Kidney epithelial cell (primary cell): ENCODE data around the gene USHBP1. TPM values are rescaled to one million over a fixed set of nuclear protein-coding genes. Genes with fewer than 3 reads are reported as not detected.
"Not testable (repeated sequence)": the region's sequence is repeated elsewhere in the genome, so short reads cannot be mapped to it uniquely, and the experiment has no call there.

Experiments
- DNase-seq: peaks from one replicate; pipeline ENCODE4 v3.0.0-alpha.2; 2010; ENCODE audit warnings: low read depth
- H3K27me3 ChIP-seq: 2 replicates; pipeline ENCODE4 v1.6.0; 2011; ENCODE audit warnings: low read length; ENCODE audit not compliant: control insufficient read depth, insufficient read depth
- H3K36me3 ChIP-seq: 2 replicates; pipeline ENCODE4 v1.5.1; 2011; ENCODE audit warnings: low read length; ENCODE audit not compliant: control insufficient read depth, insufficient read depth
- H3K4me3 ChIP-seq: 2 replicates; pipeline ENCODE4 v1.5.1; 2011; ENCODE audit warnings: low read depth, mild to moderate bottlenecking, control low read depth, low read length
- total RNA-seq: library from RNA; depleted of rRNA; stranded (reverse); fragments of >200 nt; gene quantifications from 2 replicates; pipeline ENCODE4 v1.2.3, GENCODE V29; 2015
- TF ChIP-seq, protein P1 (sequence below): IDR thresholded peaks from 2 replicates; pipeline ENCODE4 v1.5.1; 2011; ENCODE audit warnings: mild to moderate bottlenecking, moderate library complexity, low read length, control low read depth, inconsistent platforms; ENCODE audit not compliant: insufficient read depth, poor library complexity, severe bottlenecking

The USHBP1 gene
- total RNA-seq, 1 donor from 2014 or later, result 0.29 TPM

DNA sequence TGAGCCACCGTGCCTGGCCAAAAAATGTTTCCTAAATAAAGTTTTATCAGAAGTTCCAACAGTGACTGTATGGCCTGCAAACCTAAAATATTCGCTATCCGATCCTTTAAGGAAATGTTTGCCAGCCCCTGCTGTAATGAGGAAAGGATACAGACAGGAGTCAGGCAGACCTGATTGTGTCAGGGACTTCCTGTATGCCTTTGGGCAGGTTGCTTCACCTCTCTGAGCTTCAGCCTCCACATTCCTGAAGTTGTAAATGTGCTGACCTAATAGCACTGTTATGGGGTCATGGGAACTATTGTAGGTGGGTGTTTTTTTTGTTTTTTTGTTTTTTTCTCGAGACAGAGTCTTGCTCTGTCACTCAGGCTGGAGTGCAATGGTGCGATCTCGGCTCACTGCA, 32.4 kb upstream of the USHBP1 start:
- no peaks in the 10 kb centered on the region for H3K27me3 ChIP-seq
- H3K36me3 ChIP-seq, result peaks cover 3% of the 10 kb centered on the region
- no peak for DNase-seq
- H3K4me3 ChIP-seq, result no peak overlapping the region
- TF ChIP-seq, protein P1, sequence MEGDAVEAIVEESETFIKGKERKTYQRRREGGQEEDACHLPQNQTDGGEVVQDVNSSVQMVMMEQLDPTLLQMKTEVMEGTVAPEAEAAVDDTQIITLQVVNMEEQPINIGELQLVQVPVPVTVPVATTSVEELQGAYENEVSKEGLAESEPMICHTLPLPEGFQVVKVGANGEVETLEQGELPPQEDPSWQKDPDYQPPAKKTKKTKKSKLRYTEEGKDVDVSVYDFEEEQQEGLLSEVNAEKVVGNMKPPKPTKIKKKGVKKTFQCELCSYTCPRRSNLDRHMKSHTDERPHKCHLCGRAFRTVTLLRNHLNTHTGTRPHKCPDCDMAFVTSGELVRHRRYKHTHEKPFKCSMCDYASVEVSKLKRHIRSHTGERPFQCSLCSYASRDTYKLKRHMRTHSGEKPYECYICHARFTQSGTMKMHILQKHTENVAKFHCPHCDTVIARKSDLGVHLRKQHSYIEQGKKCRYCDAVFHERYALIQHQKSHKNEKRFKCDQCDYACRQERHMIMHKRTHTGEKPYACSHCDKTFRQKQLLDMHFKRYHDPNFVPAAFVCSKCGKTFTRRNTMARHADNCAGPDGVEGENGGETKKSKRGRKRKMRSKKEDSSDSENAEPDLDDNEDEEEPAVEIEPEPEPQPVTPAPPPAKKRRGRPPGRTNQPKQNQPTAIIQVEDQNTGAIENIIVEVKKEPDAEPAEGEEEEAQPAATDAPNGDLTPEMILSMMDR, result no peak

DNA sequence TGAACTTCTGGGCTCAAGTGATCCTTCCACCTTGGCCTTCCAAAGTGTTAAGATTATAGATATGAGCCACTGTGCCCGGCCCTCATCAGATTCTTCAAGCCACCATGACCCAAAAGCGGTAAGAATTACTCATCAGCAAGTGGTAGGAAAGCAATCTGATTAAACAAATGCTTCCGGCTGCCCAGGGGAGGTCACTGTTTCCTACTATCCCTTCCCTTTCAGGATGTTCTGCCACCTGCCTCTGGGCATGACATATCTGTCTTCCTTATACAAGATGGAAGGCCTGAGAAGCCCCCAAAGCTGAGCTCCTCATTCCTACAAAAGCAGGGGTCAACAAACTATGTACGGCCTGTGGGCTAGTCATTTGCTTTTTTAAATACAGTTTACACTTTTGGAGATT, 31.7 kb upstream of the USHBP1 start:
- H3K36me3 ChIP-seq, result peaks cover 2% of the 10 kb centered on the region
- no peak for DNase-seq

DNA sequence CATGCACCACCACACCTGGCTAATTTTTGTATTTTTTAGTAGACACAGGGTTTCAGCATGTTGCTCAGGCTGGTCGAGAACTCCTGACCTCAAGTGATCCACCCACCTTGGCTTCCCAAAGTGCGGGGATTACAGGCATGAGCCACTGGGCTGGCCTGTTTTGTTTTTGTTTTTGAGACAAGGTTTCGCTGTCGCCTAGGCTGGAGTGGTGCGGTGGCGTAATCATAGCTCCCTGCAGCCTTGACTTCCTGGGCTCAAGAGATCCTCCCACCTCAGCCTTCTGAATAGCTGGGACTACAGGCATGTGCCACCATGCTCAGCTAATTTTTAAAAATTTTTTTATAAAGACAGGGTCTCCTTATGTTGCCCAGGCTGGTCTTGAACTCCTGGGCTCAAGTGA, 31.0 kb upstream of the USHBP1 start:
- not testable (repeated sequence) for H3K4me3 ChIP-seq, H3K27me3 ChIP-seq, DNase-seq, H3K36me3 ChIP-seq

More for the DNA sequence above, 31.7 kb upstream of the USHBP1 start:
- Histone ChIP-seq H3K27me3 (no peaks in the 10 kb centered on the region), H3K4me3 (no peak overlapping the region)
- TF ChIP-seq, protein P1, result peak; percentile 25

DNA sequence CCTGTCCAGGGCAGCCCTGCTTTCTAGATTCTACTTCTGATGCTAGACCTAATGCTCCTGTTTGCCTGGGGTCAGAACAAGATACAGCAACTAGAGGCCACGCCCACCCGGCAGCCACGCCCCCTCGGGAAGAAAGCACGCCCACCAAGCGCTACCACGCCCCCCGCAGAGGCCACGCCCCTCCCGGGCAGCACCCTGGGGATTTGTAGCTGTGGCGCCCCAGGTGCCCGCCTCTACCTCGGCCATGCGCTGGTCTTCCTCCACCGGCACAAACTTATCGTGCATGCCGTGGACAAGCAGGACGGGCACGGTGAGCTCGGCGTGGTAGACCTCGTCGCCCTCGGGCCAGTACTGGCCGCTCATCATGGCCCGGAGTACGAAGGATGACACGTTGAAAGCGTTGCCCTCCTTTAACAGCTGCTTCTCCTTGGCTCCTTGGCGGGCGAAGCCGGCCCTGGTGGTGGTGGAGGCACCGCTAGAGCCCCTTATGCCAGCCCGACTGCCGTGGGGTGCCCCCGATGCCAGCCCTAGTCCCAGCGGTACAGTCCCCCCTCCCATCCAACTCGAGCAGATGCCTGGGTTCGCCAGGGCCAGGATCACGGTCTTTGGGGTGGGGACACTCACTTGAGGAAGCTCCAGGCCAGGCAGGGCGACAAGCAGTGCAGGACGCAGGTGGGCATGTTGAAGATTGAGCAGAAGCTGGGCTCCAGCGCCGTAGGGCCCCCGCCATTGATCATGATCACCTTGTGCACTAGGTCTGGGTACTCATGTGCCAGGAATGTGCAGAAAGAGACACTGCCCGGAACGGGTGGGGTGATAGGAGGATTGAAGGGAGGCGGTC, 29.7 kb upstream of the USHBP1 start:
- TF ChIP-seq, protein P1, result no peak
- Histone ChIP-seq H3K4me3 (no peak overlapping the region), H3K27me3 (no peaks in the 10 kb centered on the region), H3K36me3 (peaks cover 2% of the 10 kb centered on the region)
- no peak for DNase-seq

DNA sequence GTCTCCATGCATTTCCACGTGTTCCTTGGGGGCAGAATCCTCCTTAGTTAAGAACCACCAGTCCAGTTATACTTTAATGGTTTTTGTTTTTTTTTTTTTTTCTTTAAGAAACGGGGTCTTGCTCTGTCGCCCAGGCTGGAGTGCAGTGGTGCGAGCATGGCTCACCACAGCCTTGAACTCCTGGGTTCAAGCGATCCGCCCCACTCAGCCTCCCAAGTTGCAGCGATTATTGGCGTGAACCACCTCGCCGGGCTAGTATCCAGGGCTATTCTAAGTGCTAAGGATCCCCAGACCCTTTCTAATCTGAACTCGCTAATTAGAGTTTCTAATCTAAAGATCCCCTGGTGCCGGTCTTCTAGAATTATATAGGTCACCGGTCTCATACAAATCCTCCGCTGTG, 29.1 kb upstream of the USHBP1 start:
- H3K27me3 ChIP-seq, result no peaks in the 10 kb centered on the region
- no peaks in the 10 kb centered on the region for H3K36me3 ChIP-seq
- TF ChIP-seq, protein P1, result no peak
- H3K4me3 ChIP-seq, result no peak overlapping the region
- no peak for DNase-seq

DNA sequence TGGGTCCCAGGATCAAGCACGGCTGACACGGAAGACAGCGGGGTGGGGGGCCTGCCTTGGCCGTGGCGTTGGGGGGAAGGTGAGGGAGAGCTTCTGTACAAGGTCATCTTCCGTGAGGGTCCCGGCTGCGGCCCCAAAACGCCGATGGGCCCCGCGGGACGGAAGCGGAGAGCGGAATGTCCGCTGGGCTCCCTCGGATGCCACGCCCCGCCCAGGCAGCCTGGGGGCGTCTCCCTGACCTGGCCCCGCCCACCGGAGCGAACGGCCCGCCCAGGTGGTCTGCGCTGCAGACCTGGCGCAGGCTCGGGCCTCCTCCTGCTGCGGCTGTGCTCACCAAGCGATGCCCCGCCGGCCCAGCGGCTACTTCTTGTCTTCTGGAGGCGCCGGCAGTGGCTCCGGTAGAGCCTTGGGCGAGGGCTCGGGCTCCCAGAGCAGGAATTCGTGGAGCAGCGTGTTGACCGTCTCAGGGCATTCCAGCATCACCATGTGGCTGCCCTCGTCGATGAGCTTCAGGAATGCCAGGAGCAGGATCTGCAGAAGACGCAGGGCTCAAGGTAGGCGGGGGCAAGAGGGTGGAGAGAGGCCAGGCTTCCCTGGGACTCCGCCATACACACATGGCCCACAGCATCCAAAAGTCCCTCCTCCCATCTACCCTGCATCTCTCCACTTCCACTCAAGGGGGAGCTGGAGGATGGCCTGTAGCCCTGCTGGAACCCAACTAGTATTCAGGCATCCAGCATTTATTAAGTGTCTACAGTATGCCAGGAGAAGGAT, 27.9 kb upstream of the USHBP1 start:
- TF ChIP-seq, protein P1, result peak; percentile 71
- Histone ChIP-seq H3K36me3 (no peaks in the 10 kb centered on the region), H3K4me3 (peak overlapping the region; percentile 47), H3K27me3 (no peaks in the 10 kb centered on the region)
- DNase-seq, result peak; percentile 56
